ENCODE measurements around the gene SETD7. TPM values are rescaled to one million over a fixed set of nuclear protein-coding genes. Genes with fewer than 3 reads are reported as not detected.

SETD7 gene
- total and polyA plus RNA-seq, 2 experiments from 2014 or later = 1.1 to 4.2 TPM

GRCh38 chr4:139600662-139601061 lies 44.6 kb upstream of the SETD7 start (continued):
- no peak for TF ChIP-seq REST (IDR thresholded peaks at IDR 0.05; ENCODE audit: unreplicated experiment)
- no peak for TF ChIP-seq CREB1 (CRISPR knock-in tag; IDR thresholded peaks at IDR 0.05; ENCODE audit: low read depth)
- no peak for TF ChIP-seq JUNB (IDR thresholded peaks at IDR 0.05; ENCODE audit: unreplicated experiment)
- TF ChIP-seq EZH2phosphoT487 (IDR thresholded peaks at IDR 0.05; ENCODE audit: unreplicated experiment) = no peak
- no peak for TF ChIP-seq NANOG (IDR thresholded peaks at IDR 0.05; ENCODE audit: borderline replicate concordance)

- no peak for ATAC-seq
- no peaks in the 10 kb centered on the region for H3K36me3 ChIP-seq (ENCODE audit: insufficient read depth)
- H3K27me3 ChIP-seq (ENCODE audit: insufficient read depth) = no peaks in the 10 kb centered on the region
- no peaks in the 10 kb centered on the region for H3K9me2 ChIP-seq (ENCODE audit: insufficient read depth)
- no peak overlapping the region for H3K4me2 ChIP-seq
- no peaks in the 10 kb centered on the region for H3K79me2 ChIP-seq (replicated peaks; ENCODE audit: insufficient read depth)
- no peaks in the 10 kb centered on the region for H3F3A ChIP-seq (replicated peaks; ENCODE audit: low read depth)
- no peaks in the 10 kb centered on the region for H3K4me1 Mint-ChIP-seq
- no peak for DNase-seq (ENCODE audit: low spot score)
- no peak overlapping the region for H3K27ac ChIP-seq (ENCODE audit: low read depth)
- no peak overlapping the region for H3K27ac Mint-ChIP-seq
- H2AFZ ChIP-seq = no peak overlapping the region
- H3K4me1 ChIP-seq (ENCODE audit: insufficient read depth) = no peaks in the 10 kb centered on the region
- H3K4me3 Mint-ChIP-seq = no peak overlapping the region
- H4K20me1 ChIP-seq (replicated peaks; ENCODE audit: insufficient read depth) = no peaks in the 10 kb centered on the region
- H3K27me3 Mint-ChIP-seq (ENCODE audit: insufficient read depth, low read depth, poor library complexity) = peaks cover 6% of the 10 kb centered on the region
- no peaks in the 10 kb centered on the region for H3K36me3 Mint-ChIP-seq (ENCODE audit: low read depth)
- no peak overlapping the region for H3K4me3 ChIP-seq
- H3K9me3 Mint-ChIP-seq = no peaks in the 10 kb centered on the region
- TF ChIP-seq ZNF331 (CRISPR knock-in tag; IDR thresholded peaks at IDR 0.05; ENCODE audit: low read depth) (no peak), CTCF (conservative IDR thresholded peaks at IDR 0.05; ENCODE audit: low read depth in 2 of 2) (no peak), POLR2AphosphoS5 (IDR thresholded peaks at IDR 0.05; ENCODE audit: low read depth) (no peak), STAT1 (IDR thresholded peaks at IDR 0.05; ENCODE audit: unreplicated experiment) (no peak), JUNB (IDR thresholded peaks at IDR 0.05; ENCODE audit: unreplicated experiment) (no peak), NANOG (IDR thresholded peaks at IDR 0.05; ENCODE audit: borderline replicate concordance) (no peak), EZH2 (IDR thresholded peaks at IDR 0.05; ENCODE audit: low read depth, unreplicated experiment) (no peak), EZH2phosphoT487 (IDR thresholded peaks at IDR 0.05; ENCODE audit: unreplicated experiment) (no peak), ZNF114 (CRISPR knock-in tag; IDR thresholded peaks at IDR 0.05) (no peak), ETS1 (IDR thresholded peaks at IDR 0.05) (no peak), CREB1 (CRISPR knock-in tag; IDR thresholded peaks at IDR 0.05; ENCODE audit: low read depth) (no peak)
Measured at GRCh38 chr4:139599594-139600374, 43.8 kb upstream of the SETD7 start.
